HL-60 (cell line): Measurements from ENCODE around the gene GANC.

Experiments
- DNase-seq, 2 experiments: peaks; one replicate each; pipeline ENCODE4 v3.0.0-alpha.2; 2010 to 2020; ENCODE audit warnings: low read depth in 1 of 2, low spot score in 1 of 2
- H3K27ac ChIP-seq: fragments of 250-450 bp; sonication (Bioruptor Pico); replicated peaks from 2 replicates; pipeline ENCODE4 v1.5.1; 2020; ENCODE audit warnings: mild to moderate bottlenecking, moderate library complexity
- H3K27me3 ChIP-seq: fragments of 250-450 bp; sonication (Bioruptor Pico); 2 replicates; pipeline ENCODE4 v1.5.1; 2021; ENCODE audit warnings: mild to moderate bottlenecking, moderate library complexity; ENCODE audit not compliant: insufficient read depth, poor library complexity, severe bottlenecking
- H3K4me3 ChIP-seq: replicated peaks from 2 replicates; pipeline ENCODE4 v1.5.1; 2011; ENCODE audit warnings: mild to moderate bottlenecking, control low read depth, low read length; ENCODE audit not compliant: insufficient read depth
- GABPA ChIP-seq: IDR thresholded peaks from 2 replicates; pipeline ENCODE4 v1.6.1; 2012; ENCODE audit warnings: low read depth
- POLR2AphosphoS5 ChIP-seq: IDR thresholded peaks from 2 replicates; pipeline ENCODE4 v1.6.1; 2012; ENCODE audit warnings: low read depth
- SPI1 ChIP-seq: IDR thresholded peaks from 2 replicates; pipeline ENCODE4 v1.6.1; 2012; ENCODE audit warnings: low read depth, mild to moderate bottlenecking, borderline replicate concordance
- TF ChIP-seq, protein P1 (sequence below): IDR thresholded peaks from one replicate; pipeline ENCODE4 v1.5.1; 2011; ENCODE audit warnings: low read length, control low read depth, inconsistent platforms; ENCODE audit not compliant: insufficient read depth
- TF ChIP-seq, protein P2 (sequence below): IDR thresholded peaks from 2 replicates; pipeline ENCODE4 v1.6.1; 2012; ENCODE audit warnings: low read depth; ENCODE audit not compliant: insufficient replicate concordance

The GANC gene

DNA sequence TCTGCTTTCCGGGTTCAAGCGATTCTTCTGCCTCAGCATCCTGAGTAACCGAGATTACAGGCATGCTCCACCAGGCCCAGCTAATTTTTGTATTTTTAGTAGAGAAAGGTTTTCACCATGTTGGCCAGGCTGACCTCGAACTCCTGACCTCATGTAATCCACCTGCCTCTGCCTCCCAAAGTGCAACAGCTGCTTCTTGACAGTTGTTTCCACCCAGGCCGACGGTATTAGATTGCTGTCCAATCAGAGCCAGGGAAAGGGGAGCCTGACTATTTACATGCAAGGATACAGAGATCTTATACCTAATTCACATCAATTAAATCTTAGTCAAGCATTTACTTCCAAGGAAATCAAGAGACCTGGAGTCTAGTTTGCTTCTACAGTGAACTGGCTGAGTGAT is 82.3 kb downstream of the GANC start:
- H3K4me3 ChIP-seq: no peak overlapping the region
- no peak overlapping the region for H3K27ac ChIP-seq
- H3K27me3 ChIP-seq: no peaks in the 10 kb centered on the region
- DNase-seq: no peak
- TF ChIP-seq, protein P1, sequence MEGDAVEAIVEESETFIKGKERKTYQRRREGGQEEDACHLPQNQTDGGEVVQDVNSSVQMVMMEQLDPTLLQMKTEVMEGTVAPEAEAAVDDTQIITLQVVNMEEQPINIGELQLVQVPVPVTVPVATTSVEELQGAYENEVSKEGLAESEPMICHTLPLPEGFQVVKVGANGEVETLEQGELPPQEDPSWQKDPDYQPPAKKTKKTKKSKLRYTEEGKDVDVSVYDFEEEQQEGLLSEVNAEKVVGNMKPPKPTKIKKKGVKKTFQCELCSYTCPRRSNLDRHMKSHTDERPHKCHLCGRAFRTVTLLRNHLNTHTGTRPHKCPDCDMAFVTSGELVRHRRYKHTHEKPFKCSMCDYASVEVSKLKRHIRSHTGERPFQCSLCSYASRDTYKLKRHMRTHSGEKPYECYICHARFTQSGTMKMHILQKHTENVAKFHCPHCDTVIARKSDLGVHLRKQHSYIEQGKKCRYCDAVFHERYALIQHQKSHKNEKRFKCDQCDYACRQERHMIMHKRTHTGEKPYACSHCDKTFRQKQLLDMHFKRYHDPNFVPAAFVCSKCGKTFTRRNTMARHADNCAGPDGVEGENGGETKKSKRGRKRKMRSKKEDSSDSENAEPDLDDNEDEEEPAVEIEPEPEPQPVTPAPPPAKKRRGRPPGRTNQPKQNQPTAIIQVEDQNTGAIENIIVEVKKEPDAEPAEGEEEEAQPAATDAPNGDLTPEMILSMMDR: no peak
- TF ChIP-seq SPI1 (no peak), POLR2AphosphoS5 (no peak), GABPA (no peak)
- TF ChIP-seq, protein P2, sequence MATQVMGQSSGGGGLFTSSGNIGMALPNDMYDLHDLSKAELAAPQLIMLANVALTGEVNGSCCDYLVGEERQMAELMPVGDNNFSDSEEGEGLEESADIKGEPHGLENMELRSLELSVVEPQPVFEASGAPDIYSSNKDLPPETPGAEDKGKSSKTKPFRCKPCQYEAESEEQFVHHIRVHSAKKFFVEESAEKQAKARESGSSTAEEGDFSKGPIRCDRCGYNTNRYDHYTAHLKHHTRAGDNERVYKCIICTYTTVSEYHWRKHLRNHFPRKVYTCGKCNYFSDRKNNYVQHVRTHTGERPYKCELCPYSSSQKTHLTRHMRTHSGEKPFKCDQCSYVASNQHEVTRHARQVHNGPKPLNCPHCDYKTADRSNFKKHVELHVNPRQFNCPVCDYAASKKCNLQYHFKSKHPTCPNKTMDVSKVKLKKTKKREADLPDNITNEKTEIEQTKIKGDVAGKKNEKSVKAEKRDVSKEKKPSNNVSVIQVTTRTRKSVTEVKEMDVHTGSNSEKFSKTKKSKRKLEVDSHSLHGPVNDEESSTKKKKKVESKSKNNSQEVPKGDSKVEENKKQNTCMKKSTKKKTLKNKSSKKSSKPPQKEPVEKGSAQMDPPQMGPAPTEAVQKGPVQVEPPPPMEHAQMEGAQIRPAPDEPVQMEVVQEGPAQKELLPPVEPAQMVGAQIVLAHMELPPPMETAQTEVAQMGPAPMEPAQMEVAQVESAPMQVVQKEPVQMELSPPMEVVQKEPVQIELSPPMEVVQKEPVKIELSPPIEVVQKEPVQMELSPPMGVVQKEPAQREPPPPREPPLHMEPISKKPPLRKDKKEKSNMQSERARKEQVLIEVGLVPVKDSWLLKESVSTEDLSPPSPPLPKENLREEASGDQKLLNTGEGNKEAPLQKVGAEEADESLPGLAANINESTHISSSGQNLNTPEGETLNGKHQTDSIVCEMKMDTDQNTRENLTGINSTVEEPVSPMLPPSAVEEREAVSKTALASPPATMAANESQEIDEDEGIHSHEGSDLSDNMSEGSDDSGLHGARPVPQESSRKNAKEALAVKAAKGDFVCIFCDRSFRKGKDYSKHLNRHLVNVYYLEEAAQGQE: no peak

DNA sequence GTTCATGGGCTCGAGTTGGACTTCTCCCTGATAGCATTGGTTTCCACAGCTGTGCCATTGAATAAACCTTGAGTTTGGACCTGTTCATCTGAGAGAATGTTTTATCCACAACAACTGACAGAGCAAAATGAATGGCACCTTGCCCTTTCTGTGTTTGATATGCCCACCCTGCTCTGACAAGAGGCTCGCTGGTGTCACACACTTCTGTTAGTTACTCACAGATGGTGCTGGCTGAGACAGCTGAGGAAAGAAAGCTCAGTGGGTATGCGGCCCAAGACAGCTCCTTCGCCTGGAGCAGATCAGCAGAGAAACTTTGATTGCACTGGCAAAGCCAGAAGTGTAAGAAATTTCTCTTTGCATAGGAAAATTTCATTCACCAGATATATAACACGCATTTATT is 83.8 kb downstream of the GANC start:
- DNase-seq: no peak
- Histone ChIP-seq H3K27me3 (no peaks in the 10 kb centered on the region), H3K27ac (no peak overlapping the region), H3K4me3 (no peak overlapping the region)
- TF ChIP-seq GABPA (no peak), SPI1 (no peak)
- TF ChIP-seq, protein P1: no peak

DNA sequence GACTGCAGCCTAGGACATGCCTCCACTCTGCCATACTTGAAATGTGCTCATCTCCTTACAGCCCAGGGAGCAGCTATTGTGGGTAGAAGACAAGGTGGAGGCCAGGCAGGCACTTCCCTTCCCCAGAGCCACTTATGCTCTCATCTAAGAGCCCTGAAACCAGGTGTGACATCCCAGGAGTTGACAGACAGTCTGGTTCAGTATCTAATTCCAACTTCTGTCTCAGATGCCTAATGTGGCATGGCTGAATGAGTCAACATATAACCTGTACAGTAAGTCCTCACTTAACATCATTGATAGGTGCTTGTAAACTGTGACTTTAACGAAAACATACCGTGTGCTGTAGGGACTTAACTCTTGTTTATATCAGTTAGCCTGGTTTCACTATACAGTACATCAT is 85.1 kb downstream of the GANC start:
- no peak for DNase-seq
- no peak overlapping the region for H3K27ac ChIP-seq
- TF ChIP-seq POLR2AphosphoS5 (no peak), SPI1 (no peak), GABPA (no peak)
- TF ChIP-seq, protein P2: no peak
- TF ChIP-seq, protein P1: no peak
- H3K4me3 ChIP-seq: no peak overlapping the region
- no peaks in the 10 kb centered on the region for H3K27me3 ChIP-seq

DNA sequence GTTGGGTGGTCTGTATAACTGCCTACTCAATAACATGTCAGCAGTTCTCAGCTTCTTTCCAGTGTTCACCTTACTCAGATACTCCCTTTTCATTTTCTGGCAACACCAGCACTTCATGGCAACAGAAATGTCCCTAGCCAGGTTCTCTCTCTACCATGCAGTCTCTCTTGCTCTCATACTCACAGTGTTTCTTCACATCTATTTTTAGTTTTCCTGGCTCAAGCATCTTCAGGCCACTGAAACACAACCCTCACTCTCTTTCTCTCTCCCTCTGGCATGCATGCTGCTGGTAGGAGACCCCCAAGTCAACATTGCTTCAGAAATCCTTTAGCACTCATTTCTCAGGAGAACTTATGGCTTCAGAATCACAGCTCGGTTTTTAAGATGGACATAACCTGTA is 86.2 kb downstream of the GANC start, which contains the start of gene CAPN3:
Gene CAPN3, plus strand, starts transcription at position 253 of the 400 bp plus-strand sequence. CDS start 305 bp downstream, outside the sequence.
- peak within 1 kb of the TSS; percentile 71 for H3K27ac ChIP-seq
- peak within 1 kb of the TSS; percentile 14 for H3K4me3 ChIP-seq
- DNase-seq: peak in 1 of 2 experiments; percentile 4
- H3K27me3 ChIP-seq: no peaks in the 10 kb centered on the region
- TF ChIP-seq, protein P1: no peak
- TF ChIP-seq POLR2AphosphoS5: no peak
- TF ChIP-seq, protein P2: no peak
- no peak for TF ChIP-seq SPI1
- no peak for TF ChIP-seq GABPA
